HCT116 (cell line): ENCODE results near the gene AKAP13. TPM values are rescaled to one million over a fixed set of nuclear protein-coding genes. Genes with fewer than 3 reads are reported as not detected.

Source experiments
- ATAC-seq: fragments of 200-7000 bp; cut with Tn5 transposase; 2 replicates; pipeline ENCODE4 v1.9.1; 2020; ENCODE audit warnings: mild to moderate bottlenecking, moderate library complexity
- BruUV-seq: library from RNA; stranded (reverse); fragments of 400-500 nt; replicated peaks from 2 replicates; lab custom pipeline; 2021; lab: Mats Ljungman, UMichigan
- CTCF ChIA-PET: fragments of 300-600 bp; sonication (Branson Sonifier 250); formaldehyde crosslinking; loops from one replicate; lab custom pipeline; 2021; ENCODE audit warnings: antibody characterized with exemption; lab: Charles Lee
- POLR2A ChIA-PET: fragments of 300-600, 350-600 bp; sonication (Branson Sonifier 250); formaldehyde crosslinking; loops from one replicate; lab custom pipeline; 2021; ENCODE audit warnings: antibody characterized with exemption; lab: Charles Lee
- RAD21 ChIA-PET, 2 experiments: fragments of 300-600 bp; sonication (Branson Sonifier 250); formaldehyde crosslinking; loops; one replicate each; lab custom pipeline; 2023; ENCODE audit warnings: low total read pairs in 2 of 2; ENCODE audit not compliant: uncharacterized antibody in 2 of 2, unreplicated experiment in 2 of 2, low non-redundant PET in 1 of 2; lab: Charles Lee
- DNase-seq: peaks from one replicate; pipeline ENCODE4 v3.0.0-alpha.2; 2010; ENCODE audit warnings: low read depth, low spot score
- H2AFZ ChIP-seq: fragments of 200-600 bp; shearing (Covaris generic), sonication (generic); 2 replicates; pipeline ENCODE4 v1.6.1; 2017; ENCODE audit warnings: low read depth, mixed run types, mixed read lengths, antibody characterized with exemption, low read length; ENCODE audit not compliant: poor library complexity, severe bottlenecking
- H3K27ac ChIP-seq: 2 replicates; pipeline ENCODE4 v1.5.1; 2012; ENCODE audit warnings: low read depth, low read length
- H3K27me3 ChIP-seq: fragments of 200-600 bp; sonication (generic); 2 replicates; pipeline ENCODE4 v1.6.1; 2016; ENCODE audit warnings: mixed run types, low read length, mixed read lengths; ENCODE audit not compliant: insufficient read depth
- H3K36me3 ChIP-seq, 2 experiments: fragments of 200-500 bp in 1 of 2; fragments of 200-600 bp in 1 of 2; sonication (Bioruptor generic) in 1 of 2; sonication (generic) in 1 of 2; 2 replicates each; pipeline versions ENCODE4 v1.5.1 to v1.6.1; 2014 to 2016; ENCODE audit warnings: low read length in 2 of 2, inconsistent platforms in 1 of 2, mixed read lengths in 1 of 2, mixed run types in 1 of 2; ENCODE audit not compliant: insufficient read depth in 2 of 2, control insufficient read depth in 1 of 2
- H3K4me1 ChIP-seq, 2 experiments: fragments of 200-600 bp in 1 of 2; sonication (generic) in 1 of 2; 2 replicates each; pipeline versions ENCODE4 v1.5.1 to v1.6.1; 2012 to 2017; ENCODE audit warnings: low read length in 2 of 2, inconsistent platforms in 1 of 2, mild to moderate bottlenecking in 1 of 2, mixed read lengths in 1 of 2, mixed run types in 1 of 2, moderate library complexity in 1 of 2; ENCODE audit not compliant: insufficient read depth in 2 of 2, control insufficient read depth in 1 of 2
- H3K4me2 ChIP-seq: fragments of 200-600 bp; sonication (generic); 2 replicates; pipeline ENCODE4 v1.6.1; 2017; ENCODE audit warnings: mixed run types, low read length, mixed read lengths
- H3K4me3 ChIP-seq, 2 experiments: fragments of 200-600 bp in 1 of 2; sonication (generic) in 1 of 2; replicated peaks in 1 of 2; 2 replicates each; pipeline ENCODE4 v1.5.1; 2011 to 2016; ENCODE audit warnings: low read length in 2 of 2, control low read depth in 1 of 2, low read depth in 1 of 2, mild to moderate bottlenecking in 1 of 2, mixed read lengths in 1 of 2, mixed run types in 1 of 2
- H3K79me2 ChIP-seq: fragments of 200-600 bp; sonication (generic); 2 replicates; pipeline ENCODE4 v1.6.1; 2017; ENCODE audit warnings: mild to moderate bottlenecking, mixed run types, low read length, moderate library complexity, mixed read lengths; ENCODE audit not compliant: insufficient read depth
- H3K9ac ChIP-seq: fragments of 200-600 bp; sonication (generic); 2 replicates; pipeline ENCODE4 v1.6.1; 2016; ENCODE audit warnings: low read length, mixed read lengths
- H3K9me2 ChIP-seq: fragments of 200-600 bp; sonication (generic), shearing (Covaris generic); 2 replicates; pipeline ENCODE4 v1.6.1; 2017; ENCODE audit warnings: mixed run types, mild to moderate bottlenecking, moderate library complexity; ENCODE audit not compliant: insufficient read depth
- H3K9me3 ChIP-seq, 2 experiments: fragments of 200-500 bp in 1 of 2; fragments of 200-600 bp in 1 of 2; sonication (Bioruptor generic) in 1 of 2; sonication (generic) in 1 of 2; 2 replicates each; pipeline ENCODE4 v1.6.1; 2014 to 2017; ENCODE audit warnings: low read length in 2 of 2, mixed read lengths in 2 of 2, inconsistent platforms in 1 of 2, low read depth in 1 of 2, mild to moderate bottlenecking in 1 of 2, mixed run types in 1 of 2, moderate library complexity in 1 of 2; ENCODE audit not compliant: control insufficient read depth in 1 of 2, insufficient read depth in 1 of 2
- H4K20me1 ChIP-seq: fragments of 200-600 bp; sonication (generic), shearing (Covaris generic); 2 replicates; pipeline ENCODE4 v1.6.1; 2017; ENCODE audit warnings: mixed run types, mild to moderate bottlenecking, moderate library complexity; ENCODE audit not compliant: insufficient read depth
- CBX3 ChIP-seq: IDR thresholded peaks from 2 replicates; pipeline ENCODE4 v1.6.1; 2012; ENCODE audit warnings: low read depth
- EZH2phosphoT487 ChIP-seq: fragments of 200-600 bp; IDR thresholded peaks from 2 replicates; pipeline ENCODE4 v1.6.1; 2018; ENCODE audit warnings: antibody characterized with exemption, borderline replicate concordance
- SP1 ChIP-seq: IDR thresholded peaks from 2 replicates; pipeline ENCODE4 v1.6.1; 2012; ENCODE audit warnings: low read depth
- SRF ChIP-seq: IDR thresholded peaks from 2 replicates; pipeline ENCODE4 v1.6.1; 2012; ENCODE audit warnings: low read depth
- YY1 ChIP-seq: IDR thresholded peaks from 2 replicates; pipeline ENCODE4 v1.6.1; 2011; ENCODE audit warnings: low read length, low read depth, moderate library complexity, mild to moderate bottlenecking; ENCODE audit not compliant: insufficient replicate concordance; ENCODE audit errors: extremely low read depth
- ZNF274 ChIP-seq: fragments of 200-500 bp; sonication (Bioruptor generic); IDR thresholded peaks from 2 replicates; pipeline ENCODE4 v1.6.1; 2014; ENCODE audit warnings: mild to moderate bottlenecking, low read depth, low read length, inconsistent platforms
- intact Hi-C: fragments of 100-400 bp; cut with micrococcal nuclease; formaldehyde crosslinking; loops from 2 replicates; pipeline ENCODE4 v1.10.0; 2022
- total RNA-seq: library from RNA; stranded (reverse); gene quantifications from one replicate; pipeline ENCODE4 v1.2.1, GENCODE V29; 2021; ENCODE audit not compliant: unreplicated experiment
- TF ChIP-seq, protein P1 (sequence below): IDR thresholded peaks from 2 replicates; pipeline ENCODE4 v1.6.1; 2011; ENCODE audit warnings: mild to moderate bottlenecking, low read length, moderate library complexity; ENCODE audit not compliant: insufficient replicate concordance; ENCODE audit errors: extremely low read depth
- TF ChIP-seq, protein P2 (sequence below): IDR thresholded peaks from 2 replicates; pipeline ENCODE4 v1.6.1; 2012; ENCODE audit warnings: low read depth
- TF ChIP-seq, protein P3 (sequence below): IDR thresholded peaks from 2 replicates; pipeline ENCODE4 v1.6.1; 2012

The AKAP13 gene
- total RNA-seq, 1 experiment from 2014 or later, result 43.1 TPM

DNA sequence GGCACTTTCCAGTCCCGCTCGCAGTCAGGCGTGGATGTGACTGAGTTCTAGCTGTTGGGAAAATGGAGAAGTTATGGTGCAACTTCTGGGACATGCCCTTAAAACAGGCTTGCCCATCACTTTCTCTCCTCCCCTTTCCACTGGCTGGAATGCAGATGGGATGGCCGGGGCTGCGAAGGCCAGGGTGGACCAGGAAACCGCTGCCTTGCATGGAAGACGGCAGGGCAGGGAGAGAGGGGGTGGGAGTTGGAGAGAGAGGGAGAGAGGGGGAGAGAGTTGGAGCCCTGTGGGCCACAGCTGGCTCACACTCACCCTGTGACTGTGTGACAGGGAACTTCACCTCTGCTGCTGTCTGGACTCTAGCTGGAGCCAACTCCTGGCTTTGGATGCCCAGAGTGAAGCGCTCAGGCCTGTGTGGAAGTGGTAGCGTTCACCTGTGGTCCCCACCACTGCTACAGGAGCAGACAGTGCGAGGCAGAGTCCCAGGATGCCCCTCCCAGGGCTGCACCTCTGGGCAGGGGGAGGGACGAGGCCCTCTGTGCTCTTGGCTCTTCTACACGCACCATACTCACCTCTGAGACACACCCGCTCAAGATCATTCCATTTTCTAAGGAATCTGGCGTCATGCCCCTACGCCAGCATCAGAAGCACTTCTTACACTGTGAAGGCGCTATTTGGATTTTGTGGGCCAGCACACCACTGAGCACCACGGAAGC lies 377.7 kb downstream of the AKAP13 start:
- no peaks in the 10 kb centered on the region for H3K4me1 ChIP-seq
- CTCF ChIA-PET, result no interaction called here
- no TSS peak for BruUV-seq
- H2AFZ ChIP-seq, result no peak overlapping the region
- H3K9me3 ChIP-seq, result no peaks in the 10 kb centered on the region
- no peak overlapping the region for H3K4me3 ChIP-seq
- H4K20me1 ChIP-seq, result no peaks in the 10 kb centered on the region
- no peak overlapping the region for H3K9ac ChIP-seq
- intact Hi-C loops, result no loop called here
- H3K79me2 ChIP-seq, result no peaks in the 10 kb centered on the region
- H3K27me3 ChIP-seq, result no peaks in the 10 kb centered on the region
- no peaks in the 10 kb centered on the region for H3K9me2 ChIP-seq
- H3K36me3 ChIP-seq, result no peaks in the 10 kb centered on the region
- DNase-seq (no peak), ATAC-seq (no peak)
- no peak overlapping the region for H3K4me2 ChIP-seq
- no peak for TF ChIP-seq SRF
- TF ChIP-seq ZNF274, result no peak
- TF ChIP-seq, protein P1, sequence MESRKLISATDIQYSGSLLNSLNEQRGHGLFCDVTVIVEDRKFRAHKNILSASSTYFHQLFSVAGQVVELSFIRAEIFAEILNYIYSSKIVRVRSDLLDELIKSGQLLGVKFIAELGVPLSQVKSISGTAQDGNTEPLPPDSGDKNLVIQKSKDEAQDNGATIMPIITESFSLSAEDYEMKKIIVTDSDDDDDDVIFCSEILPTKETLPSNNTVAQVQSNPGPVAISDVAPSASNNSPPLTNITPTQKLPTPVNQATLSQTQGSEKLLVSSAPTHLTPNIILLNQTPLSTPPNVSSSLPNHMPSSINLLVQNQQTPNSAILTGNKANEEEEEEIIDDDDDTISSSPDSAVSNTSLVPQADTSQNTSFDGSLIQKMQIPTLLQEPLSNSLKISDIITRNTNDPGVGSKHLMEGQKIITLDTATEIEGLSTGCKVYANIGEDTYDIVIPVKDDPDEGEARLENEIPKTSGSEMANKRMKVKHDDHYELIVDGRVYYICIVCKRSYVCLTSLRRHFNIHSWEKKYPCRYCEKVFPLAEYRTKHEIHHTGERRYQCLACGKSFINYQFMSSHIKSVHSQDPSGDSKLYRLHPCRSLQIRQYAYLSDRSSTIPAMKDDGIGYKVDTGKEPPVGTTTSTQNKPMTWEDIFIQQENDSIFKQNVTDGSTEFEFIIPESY, result no peak
- TF ChIP-seq EZH2phosphoT487, result no peak
- H3K27ac ChIP-seq, result no peak overlapping the region
- POLR2A ChIA-PET, result no interaction called here
- RAD21 ChIA-PET, result no interaction called here

DNA sequence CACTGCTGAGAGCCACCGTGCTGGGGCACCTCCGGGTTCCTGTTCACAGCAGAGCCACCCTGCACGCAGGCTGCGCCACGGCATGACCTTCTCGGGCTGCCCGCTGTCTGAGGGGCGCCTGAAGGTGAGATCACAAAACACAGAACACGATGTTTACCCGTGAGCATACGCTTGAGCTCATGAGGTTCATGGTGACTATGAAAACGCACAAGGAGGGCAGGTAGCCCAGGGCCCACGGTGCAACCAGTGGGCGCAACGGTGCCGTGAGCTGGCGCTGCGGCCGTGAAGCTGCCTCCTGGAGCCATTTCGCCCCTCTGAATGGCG lies 378.2 kb downstream of the AKAP13 start:
- Histone ChIP-seq H3K4me2 (no peak overlapping the region), H3K27me3 (no peaks in the 10 kb centered on the region), H2AFZ (no peak overlapping the region), H3K9me2 (no peaks in the 10 kb centered on the region), H3K4me1 (no peaks in the 10 kb centered on the region), H3K9ac (no peak overlapping the region), H3K9me3 (no peaks in the 10 kb centered on the region), H3K4me3 (no peak overlapping the region), H3K36me3 (no peaks in the 10 kb centered on the region), H3K27ac (no peak overlapping the region), H4K20me1 (no peaks in the 10 kb centered on the region), H3K79me2 (no peaks in the 10 kb centered on the region)
- DNase-seq (no peak), ATAC-seq (no peak)
- ChIA-PET POLR2A (no interaction called here), RAD21 (no interaction called here), CTCF (no interaction called here)
- TF ChIP-seq, protein P2, sequence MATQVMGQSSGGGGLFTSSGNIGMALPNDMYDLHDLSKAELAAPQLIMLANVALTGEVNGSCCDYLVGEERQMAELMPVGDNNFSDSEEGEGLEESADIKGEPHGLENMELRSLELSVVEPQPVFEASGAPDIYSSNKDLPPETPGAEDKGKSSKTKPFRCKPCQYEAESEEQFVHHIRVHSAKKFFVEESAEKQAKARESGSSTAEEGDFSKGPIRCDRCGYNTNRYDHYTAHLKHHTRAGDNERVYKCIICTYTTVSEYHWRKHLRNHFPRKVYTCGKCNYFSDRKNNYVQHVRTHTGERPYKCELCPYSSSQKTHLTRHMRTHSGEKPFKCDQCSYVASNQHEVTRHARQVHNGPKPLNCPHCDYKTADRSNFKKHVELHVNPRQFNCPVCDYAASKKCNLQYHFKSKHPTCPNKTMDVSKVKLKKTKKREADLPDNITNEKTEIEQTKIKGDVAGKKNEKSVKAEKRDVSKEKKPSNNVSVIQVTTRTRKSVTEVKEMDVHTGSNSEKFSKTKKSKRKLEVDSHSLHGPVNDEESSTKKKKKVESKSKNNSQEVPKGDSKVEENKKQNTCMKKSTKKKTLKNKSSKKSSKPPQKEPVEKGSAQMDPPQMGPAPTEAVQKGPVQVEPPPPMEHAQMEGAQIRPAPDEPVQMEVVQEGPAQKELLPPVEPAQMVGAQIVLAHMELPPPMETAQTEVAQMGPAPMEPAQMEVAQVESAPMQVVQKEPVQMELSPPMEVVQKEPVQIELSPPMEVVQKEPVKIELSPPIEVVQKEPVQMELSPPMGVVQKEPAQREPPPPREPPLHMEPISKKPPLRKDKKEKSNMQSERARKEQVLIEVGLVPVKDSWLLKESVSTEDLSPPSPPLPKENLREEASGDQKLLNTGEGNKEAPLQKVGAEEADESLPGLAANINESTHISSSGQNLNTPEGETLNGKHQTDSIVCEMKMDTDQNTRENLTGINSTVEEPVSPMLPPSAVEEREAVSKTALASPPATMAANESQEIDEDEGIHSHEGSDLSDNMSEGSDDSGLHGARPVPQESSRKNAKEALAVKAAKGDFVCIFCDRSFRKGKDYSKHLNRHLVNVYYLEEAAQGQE, result no peak
- TF ChIP-seq CBX3 (no peak), SP1 (no peak), YY1 (no peak)
- TF ChIP-seq, protein P3, sequence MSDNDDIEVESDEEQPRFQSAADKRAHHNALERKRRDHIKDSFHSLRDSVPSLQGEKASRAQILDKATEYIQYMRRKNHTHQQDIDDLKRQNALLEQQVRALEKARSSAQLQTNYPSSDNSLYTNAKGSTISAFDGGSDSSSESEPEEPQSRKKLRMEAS, result no peak
- no TSS peak for BruUV-seq
- intact Hi-C loops, result no loop called here
